ELF-1 (cell line): ENCODE data around the gene TUBAL3.
"Not testable (repeated sequence)": the region's sequence is repeated elsewhere in the genome, so short reads cannot be mapped to it uniquely, and the experiment has no call there.

Experiments
- DNase-seq: peaks from one replicate; pipeline ENCODE4 v3.0.0-alpha.2; 2016; ENCODE audit warnings: low read depth, low spot score

Gene TUBAL3

GRCh38 chr10:5423771-5424170 is 19.1 kb upstream of the TUBAL3 start:
- DNase-seq, result no peak

DNA sequence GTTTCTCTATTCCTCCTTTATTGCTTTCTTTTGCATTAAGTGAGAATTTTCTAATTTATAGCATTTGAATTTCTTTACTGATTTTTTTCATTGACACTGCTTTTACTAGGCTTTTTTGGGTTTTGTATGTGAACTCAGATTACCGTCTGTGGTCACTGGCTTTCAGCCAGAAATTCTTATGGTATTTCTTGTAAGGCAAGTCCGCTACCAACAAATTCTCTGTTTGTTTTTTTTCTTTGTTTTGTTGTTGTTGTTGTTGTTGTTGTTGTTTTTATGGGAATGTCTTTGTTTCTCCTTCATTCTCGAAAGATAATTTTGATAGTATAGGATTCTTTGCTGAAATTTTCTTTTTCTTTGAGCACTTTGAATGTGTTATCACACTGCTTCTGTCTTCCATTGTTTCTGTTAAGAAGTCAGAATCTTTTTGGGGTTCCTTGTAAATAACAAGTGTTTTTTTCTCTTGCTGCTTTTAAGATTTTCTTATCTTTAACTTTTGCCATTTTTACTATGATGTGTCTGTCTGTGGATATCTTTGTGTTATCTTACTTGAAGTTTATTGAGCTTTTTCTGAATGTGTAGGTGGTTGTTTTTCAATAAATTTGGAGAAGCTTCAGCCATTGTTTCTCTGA is 15.0 kb upstream of the TUBAL3 start:
- no peak for DNase-seq

- no peak for DNase-seq
Observed at GRCh38 chr10:5418584-5418983, 14.0 kb upstream of the TUBAL3 start.

- no peak for DNase-seq
Observed at GRCh38 chr10:5416981-5417380, 12.4 kb upstream of the TUBAL3 start.

DNA sequence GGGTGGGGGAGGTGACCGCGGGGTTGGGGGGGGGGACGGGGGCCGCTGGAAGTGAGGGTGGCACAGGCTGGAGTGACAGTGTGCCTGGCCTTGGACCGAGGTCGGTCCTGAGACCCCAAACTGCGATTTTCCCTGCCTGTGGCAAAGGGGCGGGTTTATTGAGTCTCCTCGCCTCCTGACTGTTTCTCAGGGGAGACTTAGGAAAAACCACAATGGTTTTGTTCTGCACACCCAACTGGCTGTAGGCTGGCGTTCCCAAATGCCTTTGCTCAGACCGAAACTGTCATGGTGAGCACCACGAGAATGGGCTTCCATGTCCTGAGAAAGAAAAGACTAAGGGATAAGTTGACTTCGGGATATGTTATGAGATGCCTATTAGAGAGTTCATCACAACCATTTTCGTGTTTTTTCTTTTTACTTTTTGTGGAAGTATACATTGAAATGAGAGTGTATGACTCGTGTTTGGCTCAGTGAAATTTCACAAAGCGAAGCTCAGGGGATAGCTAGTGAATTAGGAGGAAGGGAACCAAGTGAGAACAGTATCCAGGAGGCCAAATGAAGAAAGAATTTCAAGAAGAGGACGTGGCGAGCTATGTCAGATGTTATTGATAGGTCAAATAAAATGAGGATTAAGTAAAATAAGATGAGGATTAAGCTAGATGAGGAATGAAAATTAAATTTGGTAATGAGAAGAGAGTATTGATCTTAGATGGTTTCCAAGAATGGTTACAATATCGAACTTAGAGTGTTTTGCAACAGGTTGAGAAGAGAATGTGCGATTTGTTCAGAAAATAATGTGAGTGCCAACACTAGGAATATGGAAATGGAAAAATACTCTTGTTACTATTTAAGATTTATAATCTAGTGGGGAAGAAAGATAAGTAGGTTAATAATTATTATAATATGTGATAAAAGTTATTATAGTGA is 8.6 kb upstream of the TUBAL3 start:
- peak; percentile 27 for DNase-seq

DNA sequence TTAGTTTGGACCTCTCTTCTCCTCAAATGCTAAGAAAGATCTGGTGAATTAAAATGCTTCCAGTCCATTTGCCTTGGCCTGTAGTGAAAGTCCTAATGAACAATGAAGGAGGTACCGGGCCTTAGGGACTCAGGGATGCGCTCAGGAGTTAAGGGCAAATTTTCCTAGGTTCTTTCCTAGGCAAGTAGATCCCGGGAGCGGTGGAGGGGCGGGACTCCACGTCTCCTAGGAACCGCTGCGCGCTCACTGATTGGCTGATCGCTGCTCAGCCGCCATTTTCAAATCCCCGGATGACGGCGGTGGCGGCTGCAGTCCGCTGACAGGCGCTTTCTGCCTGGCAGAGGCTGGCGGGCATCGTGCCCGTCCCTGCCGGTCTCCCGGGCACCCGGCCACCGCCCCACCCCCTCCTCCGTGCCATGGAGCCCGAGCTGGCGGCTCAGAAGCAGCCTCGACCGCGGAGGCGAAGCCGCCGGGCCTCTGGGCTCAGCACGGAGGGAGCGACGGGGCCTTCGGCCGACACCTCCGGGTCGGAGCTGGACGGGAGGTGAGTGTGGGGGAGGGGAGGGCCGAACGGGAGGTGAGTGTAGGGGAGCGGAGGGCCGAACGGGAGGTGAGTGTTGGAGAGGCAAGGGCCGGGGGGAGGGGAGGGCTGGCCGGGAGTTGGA is 7.8 kb upstream of the TUBAL3 start, which contains the start of gene NET1:
Gene NET1, plus strand, starts transcription at position 281 of the 665 bp plus-strand sequence. Its CDS starts 136 bp downstream, at position 417.
- peak; percentile 97 for DNase-seq

- no peak for DNase-seq
Observed at GRCh38 chr10:5411941-5412276, 7.3 kb upstream of the TUBAL3 start.

GRCh38 chr10:5410787-5411186 is 6.2 kb upstream of the TUBAL3 start:
- not testable (repeated sequence) for DNase-seq

GRCh38 chr10:5406918-5407317 is 2.3 kb upstream of the TUBAL3 start:
- DNase-seq, result no peak

GRCh38 chr10:5402798-5403197 is 1.8 kb downstream of the TUBAL3 start:
- no peak for DNase-seq

DNA sequence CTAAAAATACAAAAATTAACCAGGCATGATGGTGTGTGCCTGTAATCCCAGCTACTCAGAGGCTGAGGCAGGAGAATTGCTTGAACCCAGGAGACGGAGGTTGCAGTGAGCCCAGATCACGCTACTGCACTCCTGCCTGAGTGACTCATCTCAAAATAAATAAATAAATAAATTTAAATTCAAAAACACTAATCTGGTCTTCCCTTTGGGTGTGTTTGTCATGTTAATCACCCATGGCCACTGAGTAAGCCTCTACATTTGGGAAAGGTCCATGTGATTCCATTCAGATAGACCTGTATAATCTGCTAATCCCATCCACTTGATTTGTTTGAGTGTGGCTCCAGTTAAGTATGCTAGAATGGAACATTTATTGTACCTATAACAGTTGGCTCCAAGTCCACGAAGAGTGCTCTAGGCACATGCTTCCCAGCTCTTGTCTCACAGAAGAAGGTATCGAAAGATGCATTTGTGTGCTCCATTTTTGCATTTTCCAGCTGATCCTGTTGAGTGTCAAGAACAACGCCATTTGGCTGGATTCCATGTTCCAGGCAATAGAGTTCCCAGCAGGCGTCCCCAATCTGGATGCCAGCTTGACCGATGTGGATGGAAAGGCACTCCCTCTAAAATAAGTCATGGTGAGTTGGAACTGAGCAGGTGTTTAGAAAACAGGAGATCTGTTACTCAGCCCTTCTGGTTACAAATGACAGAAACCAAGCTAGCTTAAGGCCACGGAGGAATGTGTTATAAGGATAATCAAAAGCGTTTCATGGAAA is 4.0 kb downstream of the TUBAL3 start:
- DNase-seq, result no peak

DNA sequence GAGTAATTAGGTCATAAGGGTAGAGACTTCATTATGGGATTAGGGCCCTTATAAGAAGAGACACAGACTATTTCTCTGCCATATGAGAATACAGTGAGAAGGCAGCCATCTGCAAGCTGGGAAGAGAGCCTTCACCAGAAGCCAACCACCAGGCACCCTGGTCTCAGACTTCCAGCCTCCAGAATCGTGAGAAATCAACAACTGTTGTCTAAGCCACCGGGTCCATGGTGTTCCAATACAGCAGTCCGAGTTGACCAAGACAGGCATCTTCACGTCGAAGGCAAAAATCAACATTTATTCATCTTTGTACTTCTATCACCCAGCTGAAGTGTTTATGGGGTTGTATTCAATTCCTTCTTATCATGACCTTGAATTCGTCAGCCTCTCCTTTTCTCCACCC is 5.3 kb downstream of the TUBAL3 start:
- DNase-seq, result no peak

GRCh38 chr10:5396556-5397300 is 7.9 kb downstream of the TUBAL3 start:
- DNase-seq, result no peak

GRCh38 chr10:5395168-5395567 is 9.5 kb downstream of the TUBAL3 start:
- no peak for DNase-seq

- DNase-seq, result no peak
Observed at GRCh38 chr10:5393529-5393928, 11.1 kb downstream of the TUBAL3 start.

DNA sequence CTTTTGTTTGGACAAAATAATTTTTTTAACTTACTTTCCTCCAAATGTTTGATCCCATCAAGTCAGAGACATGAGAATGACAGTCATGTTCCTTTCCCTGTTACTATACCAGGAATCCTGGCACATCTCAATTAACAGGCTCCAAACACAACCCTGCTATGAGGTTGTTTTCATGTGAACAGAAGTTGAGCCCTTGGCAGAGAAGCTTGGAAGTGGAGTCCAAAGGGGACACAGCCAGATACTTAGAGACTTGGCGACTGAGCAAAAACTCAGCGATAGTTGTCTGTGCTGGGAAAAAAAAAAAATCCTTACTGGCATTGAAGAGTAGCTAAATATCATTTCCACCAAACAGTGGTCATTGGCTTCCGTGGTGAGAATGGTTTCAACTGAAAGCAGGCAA is 12.8 kb downstream of the TUBAL3 start:
- no peak for DNase-seq

- no peak for DNase-seq
Observed at GRCh38 chr10:5390607-5391205, 13.9 kb downstream of the TUBAL3 start.

DNA sequence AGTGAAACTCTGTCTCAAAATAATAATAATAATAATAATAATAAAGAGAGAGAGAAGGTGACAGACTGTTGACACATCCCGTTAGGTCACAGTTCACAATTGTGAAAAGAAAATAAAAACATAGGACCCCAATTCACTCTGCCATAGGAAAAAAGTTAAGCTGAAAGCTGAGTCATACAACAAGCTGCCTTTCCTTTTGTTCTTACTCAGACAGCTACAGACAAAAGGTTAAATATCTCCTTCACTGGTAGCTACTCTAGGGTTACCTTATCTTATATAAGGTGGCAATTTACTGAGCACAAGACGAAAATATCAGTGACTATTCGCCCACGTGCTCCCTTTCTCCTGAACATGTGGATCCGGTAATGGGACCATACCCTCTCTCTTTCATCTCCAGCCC is 17.5 kb downstream of the TUBAL3 start:
- no peak for DNase-seq

DNA sequence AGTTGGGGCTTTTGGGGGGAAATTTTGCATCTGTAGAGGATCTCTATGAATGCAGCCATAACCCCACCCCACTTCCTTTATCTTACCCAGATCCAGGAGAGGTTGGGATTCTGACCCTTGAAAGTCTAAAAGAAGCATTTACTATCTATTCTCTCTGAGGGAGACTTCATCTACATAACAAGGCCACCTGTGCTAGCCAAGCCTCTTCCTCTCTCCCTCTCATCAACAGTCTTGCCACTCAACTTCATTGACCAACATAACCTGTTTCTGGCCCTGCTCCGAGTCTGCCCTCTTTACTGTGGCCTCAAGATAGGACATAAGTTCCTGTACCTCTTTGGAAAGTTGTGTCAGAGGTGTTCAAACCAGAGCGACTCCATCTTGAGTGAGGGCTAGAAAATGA is 19.4 kb downstream of the TUBAL3 start:
- peak; percentile 15 for DNase-seq

DNA sequence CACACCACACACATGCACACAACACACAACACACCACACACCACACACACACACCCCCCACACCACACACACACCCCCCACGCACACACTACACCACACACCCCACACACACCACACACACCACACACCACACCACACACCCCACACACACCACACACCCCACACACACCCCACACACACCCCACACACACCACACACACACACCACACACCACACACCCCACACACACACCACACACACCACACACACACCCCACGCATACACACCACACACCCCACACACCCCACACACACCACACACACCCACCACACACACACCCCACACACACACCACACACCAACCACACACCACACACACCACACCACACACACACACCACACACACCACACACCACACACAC is 23.4 kb downstream of the TUBAL3 start:
- DNase-seq, result no peak

DNA sequence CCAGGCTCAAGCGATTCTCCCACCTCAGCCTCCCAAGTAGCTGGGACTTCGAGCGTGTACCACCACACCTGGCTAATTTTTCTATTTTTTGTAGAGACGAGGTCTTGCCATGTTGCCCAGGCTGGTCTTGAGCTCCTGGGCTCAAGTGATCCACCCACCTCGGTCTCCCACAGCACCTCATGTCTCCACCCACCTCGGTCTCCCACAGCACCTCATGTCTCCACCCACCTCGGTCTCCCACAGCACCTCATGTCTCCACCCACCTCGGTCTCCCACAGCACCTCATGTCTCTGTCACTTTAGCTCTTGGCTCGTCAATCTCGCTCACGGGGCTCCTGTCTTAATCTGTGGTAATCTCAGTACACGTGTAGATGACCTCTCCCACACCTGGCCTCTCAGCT is 24.2 kb downstream of the TUBAL3 start:
- DNase-seq, result not testable (repeated sequence)
